ENCODE measurements around the gene POGLUT2. TPM values are rescaled to one million over a fixed set of nuclear protein-coding genes. Genes with fewer than 3 reads are reported as not detected.

POGLUT2 gene
- total and polyA plus RNA-seq, 2 donors (not counting 3 experiments of a cell fraction or from before 2014, with no cell fraction given) = 17.9 to 22.5 TPM

DNA sequence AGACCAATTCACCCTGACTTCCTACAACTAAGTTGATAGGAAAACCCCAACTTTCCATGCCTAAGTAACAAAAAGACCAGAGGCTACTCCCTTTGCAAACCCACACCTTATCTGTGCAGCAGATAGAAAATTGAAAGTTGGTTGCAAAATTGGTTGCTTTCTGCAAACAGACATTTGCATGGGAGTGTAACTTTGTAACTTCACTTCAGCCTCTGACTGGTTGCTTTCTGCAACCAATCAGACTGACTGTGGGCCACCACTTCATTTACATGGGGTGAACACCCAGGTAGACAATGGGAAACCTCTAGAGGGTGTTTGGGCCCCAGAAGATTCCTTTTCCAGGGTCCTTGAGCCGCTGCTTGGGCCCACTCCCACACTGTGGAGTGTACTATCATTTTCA, 35.0 kb downstream of the POGLUT2 start:
- H3K9me3 ChIP-seq (replicated peaks; ENCODE audit: control insufficient read depth, insufficient read depth, low read length) = no peaks in the 10 kb centered on the region
- ChIA-PET CTCF (no interaction called here), POLR2A (no interaction called here)
- no peak overlapping the region for H3K27ac ChIP-seq (ENCODE audit: insufficient read depth, low read depth, low read length)
- H3K9me1 ChIP-seq (replicated peaks; ENCODE audit: control insufficient read depth, extremely low read depth, insufficient read depth, low read length) = no peaks in the 10 kb centered on the region
- dilution Hi-C loops (cut with MboI; ENCODE audit: extremely low pct_ligation_motif_present, low sequenced_read_pairs) = no loop called here
- no peak overlapping the region for H3K9ac ChIP-seq (replicated peaks; ENCODE audit: extremely low read depth, insufficient read depth, low read length)
- H3K27me3 ChIP-seq (ENCODE audit: control insufficient read depth in 2 of 2, insufficient read depth in 2 of 2, low read length in 2 of 2) = no peaks in the 10 kb centered on the region
- H3K79me2 ChIP-seq (ENCODE audit: control insufficient read depth, insufficient read depth, low read length) = no peaks in the 10 kb centered on the region
- no peak for TF ChIP-seq POLR2A (IDR thresholded peaks at IDR 0.05; ENCODE audit: low read depth, low read length)
- DNase-seq (ENCODE audit: low read depth, low spot score) (no peak), FAIRE-seq (no peak)
- H3K36me3 ChIP-seq (ENCODE audit: control insufficient read depth in 2 of 2, extremely low read depth in 1 of 2, insufficient read depth in 2 of 2, low read length in 2 of 2) = no peaks in the 10 kb centered on the region
- H3K4me3 ChIP-seq (replicated peaks in 1 of 3; ENCODE audit: insufficient read depth in 1 of 3, low read depth in 1 of 3, low read length in 3 of 3) = no peak overlapping the region
- no peaks in the 10 kb centered on the region for H4K20me1 ChIP-seq (replicated peaks; ENCODE audit: control insufficient read depth, extremely low read depth, insufficient read depth, low read length)
- no TSS peak for BruUV-seq (replicated peaks)
- no peak overlapping the region for H2AFZ ChIP-seq (ENCODE audit: low read depth, low read length)
- no peak overlapping the region for H3K4me2 ChIP-seq (ENCODE audit: insufficient read depth, low read length)
- H3K4me1 ChIP-seq (ENCODE audit: control insufficient read depth, extremely low read depth, insufficient read depth, low read length) = no peaks in the 10 kb centered on the region
- intact Hi-C loops (cut with micrococcal nuclease) = loop anchor here (2.0 kb wide), 1 partner anchor 13 kb away; no protein-coding TSS in a partner anchor

DNA sequence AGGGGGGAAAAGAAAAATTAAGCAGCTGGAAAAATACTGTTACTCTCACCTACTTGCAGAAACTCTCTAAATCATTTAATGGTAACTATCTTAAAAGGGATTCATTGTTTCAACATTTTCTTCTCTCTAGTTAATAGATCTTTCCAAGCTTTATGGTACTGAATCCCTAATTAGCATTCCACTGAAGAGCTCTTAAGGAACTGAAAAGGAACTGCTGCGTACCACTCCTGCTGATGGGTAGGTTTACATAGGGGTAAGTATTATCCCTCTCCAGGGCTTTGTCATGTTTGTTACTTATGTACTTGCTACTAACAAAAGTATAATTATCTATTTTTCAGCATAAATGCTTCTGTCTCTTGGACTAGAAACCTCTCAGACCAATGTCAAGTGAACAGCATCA, 37.7 kb downstream of the POGLUT2 start:
- DNase-seq (ENCODE audit: low read depth, low spot score) (no peak), FAIRE-seq (no peak)
- Histone ChIP-seq H3K4me3 (replicated peaks in 1 of 3; ENCODE audit: insufficient read depth in 1 of 3, low read depth in 1 of 3, low read length in 3 of 3) (no peak overlapping the region), H3K27me3 (ENCODE audit: control insufficient read depth in 2 of 2, insufficient read depth in 2 of 2, low read length in 2 of 2) (no peaks in the 10 kb centered on the region), H2AFZ (ENCODE audit: low read depth, low read length) (no peak overlapping the region), H3K4me1 (ENCODE audit: control insufficient read depth, extremely low read depth, insufficient read depth, low read length) (no peaks in the 10 kb centered on the region), H3K9ac (replicated peaks; ENCODE audit: extremely low read depth, insufficient read depth, low read length) (no peak overlapping the region), H4K20me1 (replicated peaks; ENCODE audit: control insufficient read depth, extremely low read depth, insufficient read depth, low read length) (no peaks in the 10 kb centered on the region), H3K36me3 (ENCODE audit: control insufficient read depth in 2 of 2, extremely low read depth in 1 of 2, insufficient read depth in 2 of 2, low read length in 2 of 2) (no peaks in the 10 kb centered on the region), H3K79me2 (ENCODE audit: control insufficient read depth, insufficient read depth, low read length) (no peaks in the 10 kb centered on the region), H3K9me3 (replicated peaks; ENCODE audit: control insufficient read depth, insufficient read depth, low read length) (no peaks in the 10 kb centered on the region), H3K4me2 (ENCODE audit: insufficient read depth, low read length) (no peak overlapping the region), H3K9me1 (replicated peaks; ENCODE audit: control insufficient read depth, extremely low read depth, insufficient read depth, low read length) (no peaks in the 10 kb centered on the region), H3K27ac (ENCODE audit: insufficient read depth, low read depth, low read length) (no peak overlapping the region)
- ChIA-PET CTCF (no interaction called here), POLR2A (no interaction called here)
- intact Hi-C loops (cut with micrococcal nuclease) (no loop called here), dilution Hi-C loops (cut with MboI; ENCODE audit: extremely low pct_ligation_motif_present, low sequenced_read_pairs) (no loop called here)
- no TSS peak for BruUV-seq (replicated peaks)
- TF ChIP-seq MYC (IDR thresholded peaks at IDR 0.05; ENCODE audit: low read depth, low read length) (no peak), POLR2A (IDR thresholded peaks at IDR 0.05; ENCODE audit: low read depth, low read length) (no peak), GATA2 (IDR thresholded peaks at IDR 0.05; ENCODE audit: insufficient read depth, insufficient read length, low read depth, low read length) (no peak)
- TF ChIP-seq, protein P1, sequence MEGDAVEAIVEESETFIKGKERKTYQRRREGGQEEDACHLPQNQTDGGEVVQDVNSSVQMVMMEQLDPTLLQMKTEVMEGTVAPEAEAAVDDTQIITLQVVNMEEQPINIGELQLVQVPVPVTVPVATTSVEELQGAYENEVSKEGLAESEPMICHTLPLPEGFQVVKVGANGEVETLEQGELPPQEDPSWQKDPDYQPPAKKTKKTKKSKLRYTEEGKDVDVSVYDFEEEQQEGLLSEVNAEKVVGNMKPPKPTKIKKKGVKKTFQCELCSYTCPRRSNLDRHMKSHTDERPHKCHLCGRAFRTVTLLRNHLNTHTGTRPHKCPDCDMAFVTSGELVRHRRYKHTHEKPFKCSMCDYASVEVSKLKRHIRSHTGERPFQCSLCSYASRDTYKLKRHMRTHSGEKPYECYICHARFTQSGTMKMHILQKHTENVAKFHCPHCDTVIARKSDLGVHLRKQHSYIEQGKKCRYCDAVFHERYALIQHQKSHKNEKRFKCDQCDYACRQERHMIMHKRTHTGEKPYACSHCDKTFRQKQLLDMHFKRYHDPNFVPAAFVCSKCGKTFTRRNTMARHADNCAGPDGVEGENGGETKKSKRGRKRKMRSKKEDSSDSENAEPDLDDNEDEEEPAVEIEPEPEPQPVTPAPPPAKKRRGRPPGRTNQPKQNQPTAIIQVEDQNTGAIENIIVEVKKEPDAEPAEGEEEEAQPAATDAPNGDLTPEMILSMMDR (IDR thresholded peaks at IDR 0.05; ENCODE audit: extremely low read depth in 1 of 2, insufficient read depth in 1 of 2, low read depth in 1 of 2, low read length in 2 of 2) = no peak
